HepG2 (cell line): ENCODE measurements around the gene TPPP3. TPM values are rescaled to one million over a fixed set of nuclear protein-coding genes. Genes with fewer than 3 reads are reported as not detected.
A peak's percentile ranks its signal among the peaks of the same experiment; 100 is the strongest.

Source experiments
- EEA1 ChIP-seq: sonication (generic); formaldehyde crosslinking; IDR thresholded peaks from 2 replicates; pipeline ENCODE4 v1.5.1; 2020; ENCODE audit warnings: mild to moderate bottlenecking, missing genetic modification reagents, borderline replicate concordance
- HMG20A ChIP-seq: IDR thresholded peaks from 2 replicates; pipeline ENCODE4 v1.6.1; 2016; ENCODE audit warnings: borderline replicate concordance
- HNRNPK ChIP-seq: fragments of 200-400 bp; formaldehyde crosslinking; IDR thresholded peaks from 2 replicates; pipeline ENCODE4 v1.6.1; 2018; ENCODE audit warnings: low read length, low read depth, moderate library complexity, mild to moderate bottlenecking; ENCODE audit not compliant: poor library complexity, severe bottlenecking
- IRF1 ChIP-seq: sonication (generic); formaldehyde crosslinking; IDR thresholded peaks from 2 replicates; pipeline ENCODE4 v1.4.0; 2020; ENCODE audit warnings: low read depth, mild to moderate bottlenecking, missing genetic modification reagents
- ISL2 ChIP-seq: sonication (generic); formaldehyde crosslinking; IDR thresholded peaks from 2 replicates; pipeline ENCODE4 v1.5.0; 2020; ENCODE audit warnings: missing genetic modification reagents
- MAZ ChIP-seq, 2 experiments: sonication (generic) in 1 of 2; formaldehyde crosslinking in 1 of 2; IDR thresholded peaks; 2 replicates each; pipeline versions ENCODE4 v1.5.0 to v1.6.1; 2012 to 2020; ENCODE audit warnings: low read depth in 2 of 2, mild to moderate bottlenecking in 2 of 2, borderline replicate concordance in 1 of 2, improper control_type of control experiment in 1 of 2, low read length in 1 of 2, missing genetic modification reagents in 1 of 2, moderate library complexity in 1 of 2
- PHF8 ChIP-seq: sonication (generic); formaldehyde crosslinking; IDR thresholded peaks from 2 replicates; pipeline ENCODE4 v1.5.0; 2020; ENCODE audit warnings: missing genetic modification reagents
- SMARCE1 ChIP-seq: fragments of 450-650 bp; IDR thresholded peaks from 2 replicates; pipeline ENCODE4 v1.6.1; 2017; ENCODE audit warnings: borderline replicate concordance
- TEAD3 ChIP-seq: optimal IDR thresholded peaks from 2 replicates; pipeline ENCODE3; 2016; ENCODE audit warnings: borderline replicate concordance
- TFAP4 ChIP-seq: sonication (generic); IDR thresholded peaks from 2 replicates; pipeline ENCODE4 v1.6.1; 2016; ENCODE audit warnings: low read depth, borderline replicate concordance
- ZBTB10 ChIP-seq: sonication (generic); formaldehyde crosslinking; IDR thresholded peaks from 2 replicates; pipeline ENCODE4 v1.4.0; 2020; ENCODE audit warnings: missing genetic modification reagents, borderline replicate concordance
- ZNF121 ChIP-seq: sonication (generic); formaldehyde crosslinking; IDR thresholded peaks from 2 replicates; pipeline ENCODE4 v1.5.0; 2020; ENCODE audit warnings: mild to moderate bottlenecking, missing genetic modification reagents
- ZNF274 ChIP-seq: sonication (generic); formaldehyde crosslinking; IDR thresholded peaks from 2 replicates; pipeline ENCODE4 v1.5.1; 2020; ENCODE audit warnings: mild to moderate bottlenecking, missing genetic modification reagents
- ZNF280D ChIP-seq: sonication (generic); formaldehyde crosslinking; IDR thresholded peaks from 2 replicates; pipeline ENCODE4 v1.5.1; 2020; ENCODE audit warnings: mild to moderate bottlenecking, missing genetic modification reagents
- ZNF556 ChIP-seq: sonication (generic); formaldehyde crosslinking; IDR thresholded peaks from 2 replicates; pipeline ENCODE4 v1.4.0; 2020; ENCODE audit warnings: mild to moderate bottlenecking, missing genetic modification reagents, borderline replicate concordance
- ZNF563 ChIP-seq: sonication (generic); formaldehyde crosslinking; IDR thresholded peaks from 2 replicates; pipeline ENCODE4 v1.8.0; 2022; ENCODE audit warnings: mild to moderate bottlenecking, moderate library complexity, missing genetic modification reagents
- ZNF576 ChIP-seq: sonication (generic); formaldehyde crosslinking; IDR thresholded peaks from 2 replicates; pipeline ENCODE4 v1.4.0; 2020; ENCODE audit warnings: mild to moderate bottlenecking, missing genetic modification reagents
- ZNF605 ChIP-seq: sonication (generic); formaldehyde crosslinking; IDR thresholded peaks from 2 replicates; pipeline ENCODE4 v1.8.0; 2022; ENCODE audit warnings: mild to moderate bottlenecking, missing genetic modification reagents
- ZNF720 ChIP-seq: sonication (generic); formaldehyde crosslinking; IDR thresholded peaks from 2 replicates; pipeline ENCODE4 v1.4.0; 2020; ENCODE audit warnings: missing genetic modification reagents
- ZNF768 ChIP-seq: sonication (generic); formaldehyde crosslinking; IDR thresholded peaks from 2 replicates; pipeline ENCODE4 v1.4.0; 2020; ENCODE audit warnings: missing genetic modification reagents
- polyA plus RNA-seq, 8 experiments: library from polyadenylated mRNA; depleted of rRNA in 3 of 8; stranded (reverse) in 7 of 8; unstranded in 1 of 8; fragments of >200 nt; fragmentation: Illumina TruSeq in 4 of 8; extraction: Trizol in 4 of 8; gene quantifications; 2 replicates each; pipeline versions ENCODE4 v1.2.1 to v1.2.3, GENCODE V29; 2011 to 2016; ENCODE audit warnings: low read depth in 4 of 8, missing spikeins in 1 of 8, mixed read lengths in 1 of 8; ENCODE audit not compliant: insufficient read depth in 1 of 8
- total RNA-seq, 5 experiments: library from RNA; depleted of rRNA; stranded (reverse); fragments of >200 nt; fragmentation: Illumina TruSeq; extraction: Trizol; gene quantifications; 2 replicates each; pipeline ENCODE4 v1.2.3, GENCODE V29; 2016; ENCODE audit warnings: low read depth in 1 of 5

The TPPP3 gene
- total and polyA plus RNA-seq, 2 of the 13 experiments (the other 11 are each of a cell fraction or from before 2014, with no cell fraction given), result 0.16 to 0.44 TPM

- TF ChIP-seq MAZ (IDR thresholded peaks at IDR 0.05; ENCODE audit: borderline replicate concordance, low read depth, low read length) (peak; percentile 54), MAZ (CRISPR knock-in tag; IDR thresholded peaks at IDR 0.05; ENCODE audit: low read depth) (peak; percentile 91; the same call in 1 of the 2 replicates), ZNF563 (CRISPR knock-in tag) (peak; percentile 56; the same call in 1 of the 2 replicates), ZNF121 (peak; percentile 68), ZNF720 (CRISPR knock-in tag) (no peak), HMG20A (no peak), HNRNPK (peak; percentile 67), ZNF605 (CRISPR knock-in tag) (peak; percentile 17; the same call in 1 of the 2 replicates), IRF1 (CRISPR knock-in tag) (no peak), ZNF556 (peak; percentile 15; the same call in 1 of the 2 replicates), SMARCE1 (no peak), TEAD3 (CRISPR knock-in tag) (peak; percentile 23), ZNF576 (CRISPR knock-in tag) (peak; percentile 16; the same call in 1 of the 2 replicates), ZNF280D (CRISPR knock-in tag) (peak; percentile 26; the same call in 1 of the 2 replicates), PHF8 (CRISPR knock-in tag) (peak; percentile 86), ZNF274 (CRISPR knock-in tag) (peak; percentile 41; the same call in 1 of the 2 replicates), ZBTB10 (CRISPR knock-in tag) (peak; percentile 79; the same call in 1 of the 2 replicates), ZNF768 (CRISPR knock-in tag) (peak; percentile 62; the same call in 1 of the 2 replicates), TFAP4 (peak; percentile 45; the same call in 1 of the 2 replicates), EEA1 (no peak; the same call in 1 of the 2 replicates), ISL2 (CRISPR knock-in tag) (peak; percentile 62; the same call in 1 of the 2 replicates)
These were observed 22.8 kb upstream of the TPPP3 start, which contains the start of gene ZDHHC1 (continued) for GRCh38 chr16:67415872-67416793.
